GM04503 (cell line): ENCODE measurements around the gene CHD2.

Experiments
- DNase-seq: peaks from one replicate; pipeline ENCODE4 v3.0.0-alpha.2; 2012; ENCODE audit warnings: low read depth

The CHD2 gene

DNA sequence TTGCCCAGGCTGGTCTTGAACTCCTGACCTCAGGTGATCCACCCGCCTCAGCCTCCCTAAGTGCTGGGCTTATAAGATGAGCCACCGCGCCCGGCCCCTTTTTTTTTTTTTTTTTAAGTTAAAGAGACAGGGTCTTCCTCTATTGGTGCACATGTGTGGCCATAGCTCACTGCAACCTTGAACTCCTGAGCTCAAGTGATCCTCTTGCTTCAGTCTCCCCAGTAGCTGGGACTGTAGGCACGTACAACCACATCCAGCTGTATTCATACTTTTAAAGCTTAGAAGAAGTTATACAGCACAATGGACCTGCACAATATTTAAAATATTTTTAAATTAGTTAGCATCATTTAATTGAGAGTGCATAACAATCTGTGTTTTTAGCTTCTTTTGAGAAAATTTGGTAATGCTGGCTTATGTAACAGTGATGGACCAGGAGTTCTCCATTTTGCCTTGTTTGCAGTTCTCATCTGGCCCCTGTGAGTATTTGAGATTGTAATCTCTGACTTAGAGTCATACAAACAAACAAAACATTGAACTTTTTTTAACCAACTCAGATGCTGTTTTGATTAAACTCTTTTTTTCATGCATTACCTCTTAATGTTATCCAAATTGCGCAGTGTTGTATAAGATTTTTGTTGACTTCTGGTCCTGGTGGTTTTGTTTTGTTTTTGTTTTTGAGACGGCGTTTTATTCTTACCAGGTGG is 33.0 kb downstream of the CHD2 start:
- no peak for DNase-seq

- no peak for DNase-seq
Observed at GRCh38 chr15:92933831-92934230, 33.7 kb downstream of the CHD2 start.

GRCh38 chr15:92934716-92935115 is 34.6 kb downstream of the CHD2 start:
- no peak for DNase-seq

DNA sequence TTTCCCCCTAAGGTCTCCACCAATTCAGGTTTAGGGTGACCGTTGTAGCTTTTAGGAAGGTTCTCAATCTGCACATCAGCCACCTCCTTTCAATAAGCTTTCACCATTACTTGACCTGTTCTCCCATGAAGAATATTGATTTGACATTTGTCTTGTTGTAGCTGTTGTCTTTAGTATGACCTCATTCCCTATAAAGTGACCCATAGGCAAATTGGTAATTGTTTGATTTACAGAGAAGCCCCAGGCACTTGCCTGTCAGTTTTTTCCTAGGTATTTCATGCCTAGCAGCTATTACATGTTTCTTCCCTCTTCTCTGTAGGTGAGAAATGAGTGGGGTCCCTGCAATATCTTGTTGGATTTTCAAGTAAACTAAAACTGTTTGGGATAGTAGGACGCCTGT is 36.0 kb downstream of the CHD2 start:
- no peak for DNase-seq

DNA sequence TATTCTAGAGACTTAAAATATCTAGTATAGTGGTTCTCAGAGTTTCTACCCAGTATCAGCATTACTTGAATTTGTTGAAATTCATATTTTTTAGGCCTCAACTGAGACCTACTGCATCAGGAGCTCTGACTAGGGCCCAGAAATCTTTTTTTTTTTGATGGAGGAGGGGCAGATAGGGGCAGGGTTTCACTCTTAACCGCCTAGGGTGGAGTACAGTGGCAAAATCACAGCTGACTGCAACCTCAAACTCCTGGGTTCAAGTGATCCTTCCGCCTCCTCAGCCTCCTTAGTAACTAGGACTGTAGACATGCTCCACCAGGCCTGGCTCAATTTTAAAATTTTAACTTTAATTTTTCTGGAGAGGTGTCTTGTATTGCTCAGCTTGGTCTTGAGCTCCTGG is 36.6 kb downstream of the CHD2 start:
- DNase-seq = no peak

DNA sequence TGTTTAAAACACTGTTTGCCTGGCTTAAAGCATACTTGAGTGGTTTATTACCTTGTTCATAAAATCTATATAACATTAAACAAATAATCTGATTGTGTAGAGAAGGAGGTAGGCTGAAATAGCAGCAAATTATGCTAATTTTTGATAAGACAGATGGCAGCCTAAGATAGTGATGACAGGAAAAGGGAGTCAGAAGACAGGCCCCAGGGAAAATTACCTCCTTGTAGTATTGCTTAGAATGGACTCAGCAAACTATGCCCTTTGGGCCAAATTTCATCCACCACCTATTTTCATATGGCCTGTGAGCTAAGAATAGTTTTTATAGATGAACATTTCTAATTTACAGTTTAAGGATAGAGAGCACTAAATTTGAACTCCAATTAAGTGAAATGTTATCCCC is 37.8 kb downstream of the CHD2 start:
- DNase-seq = no peak

GRCh38 chr15:92938387-92938786 is 38.3 kb downstream of the CHD2 start:
- no peak for DNase-seq

- DNase-seq = no peak
Observed at GRCh38 chr15:92941668-92942067, 41.5 kb downstream of the CHD2 start.

DNA sequence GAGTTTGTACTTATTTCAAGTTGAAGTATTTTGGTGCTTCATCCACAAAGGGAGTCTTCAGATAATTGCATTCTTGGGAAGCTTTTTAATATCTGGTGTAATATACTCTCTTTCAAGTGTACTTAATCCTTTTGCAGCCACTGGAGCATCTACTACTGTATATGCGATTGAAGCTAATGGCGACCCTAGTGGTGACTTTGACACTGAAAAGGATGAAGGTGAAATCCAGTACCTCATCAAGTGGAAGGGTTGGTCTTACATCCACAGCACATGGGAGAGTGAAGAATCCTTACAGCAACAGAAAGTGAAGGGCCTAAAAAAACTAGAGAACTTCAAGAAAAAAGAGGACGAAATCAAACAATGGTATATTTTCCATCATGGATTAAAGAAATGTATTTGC is 42.6 kb downstream of the CHD2 start:
- no peak for DNase-seq

DNA sequence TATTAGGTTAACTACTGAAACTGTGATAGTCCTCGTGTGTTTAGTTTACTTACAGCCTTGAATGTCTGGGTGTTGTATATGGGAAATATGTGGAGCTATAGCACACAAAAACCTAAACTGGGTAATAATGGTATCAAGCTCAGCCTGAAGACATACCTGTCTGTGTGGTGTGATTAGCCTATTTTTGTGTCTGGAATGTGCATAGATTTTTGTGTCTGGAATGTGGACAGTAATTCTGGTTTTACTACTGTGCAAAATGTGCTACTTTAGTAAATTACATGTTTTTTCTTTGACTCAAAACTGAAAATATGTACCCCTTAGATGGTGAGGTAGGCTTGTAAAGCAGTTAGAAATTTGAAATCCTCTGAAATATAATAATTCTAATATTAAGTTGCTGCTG is 43.5 kb downstream of the CHD2 start:
- no peak for DNase-seq

DNA sequence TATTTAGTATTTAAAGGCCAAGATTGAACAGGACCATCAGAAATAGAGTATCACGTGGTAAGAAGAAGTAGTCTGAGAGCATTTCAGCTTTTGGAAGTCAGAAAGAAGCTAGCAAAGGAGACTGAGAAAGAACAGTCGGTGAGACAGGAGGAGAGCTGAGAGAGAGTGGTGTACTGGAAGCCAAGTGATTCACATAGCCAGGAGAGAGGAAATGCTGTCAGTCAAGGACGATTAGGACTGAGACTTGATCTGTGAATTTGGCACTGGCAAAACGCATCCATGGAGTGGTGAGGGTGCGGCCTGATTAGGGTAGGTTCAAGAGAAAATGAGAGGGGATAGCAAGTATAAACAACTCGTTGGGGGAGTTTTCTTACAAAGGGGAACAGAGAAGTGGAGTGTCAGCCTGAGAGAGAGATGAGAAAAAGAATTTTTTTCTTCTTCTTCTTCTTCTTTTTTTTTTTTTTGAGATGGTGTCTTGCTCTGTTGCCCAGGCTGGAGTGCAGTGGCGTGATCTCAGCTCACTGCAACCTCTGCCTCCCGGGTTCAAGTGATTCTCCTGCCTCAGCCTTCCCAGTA is 44.9 kb downstream of the CHD2 start:
- DNase-seq = no peak

GRCh38 chr15:92947071-92947730 is 47.1 kb downstream of the CHD2 start:
- DNase-seq = no peak

DNA sequence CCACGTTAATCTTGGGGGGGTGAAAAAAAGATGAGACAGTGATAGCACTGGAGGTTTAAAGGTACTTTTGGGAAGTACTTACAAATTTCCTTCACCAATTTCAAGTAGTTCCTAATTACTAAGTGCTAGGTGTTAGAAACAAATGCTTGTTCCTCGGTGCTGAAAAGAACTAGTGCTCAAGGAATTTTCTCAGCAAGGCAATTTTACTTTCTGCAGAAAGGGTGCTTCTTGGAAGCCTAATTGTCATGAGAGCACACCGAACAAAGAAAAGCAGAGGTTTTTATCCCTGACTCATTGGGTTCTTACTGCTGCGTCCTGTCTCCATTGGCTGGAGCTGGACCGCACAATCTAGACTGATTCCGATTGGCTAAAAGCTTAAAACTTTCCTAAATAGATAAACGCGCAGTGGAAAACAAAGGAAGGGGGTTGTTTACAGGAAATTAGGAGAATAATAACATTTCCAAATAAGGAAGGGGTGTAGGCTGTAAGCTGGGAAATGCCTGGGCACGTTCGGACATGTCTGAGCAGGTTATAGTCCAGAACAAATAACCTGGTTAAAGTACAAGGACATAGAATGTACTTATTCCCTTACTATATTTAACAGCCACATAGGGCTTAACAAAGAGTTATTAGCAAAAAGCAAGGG is 49.6 kb downstream of the CHD2 start:
- DNase-seq = no peak

- DNase-seq = no peak
Observed at GRCh38 chr15:92951800-92952457, 51.8 kb downstream of the CHD2 start.

DNA sequence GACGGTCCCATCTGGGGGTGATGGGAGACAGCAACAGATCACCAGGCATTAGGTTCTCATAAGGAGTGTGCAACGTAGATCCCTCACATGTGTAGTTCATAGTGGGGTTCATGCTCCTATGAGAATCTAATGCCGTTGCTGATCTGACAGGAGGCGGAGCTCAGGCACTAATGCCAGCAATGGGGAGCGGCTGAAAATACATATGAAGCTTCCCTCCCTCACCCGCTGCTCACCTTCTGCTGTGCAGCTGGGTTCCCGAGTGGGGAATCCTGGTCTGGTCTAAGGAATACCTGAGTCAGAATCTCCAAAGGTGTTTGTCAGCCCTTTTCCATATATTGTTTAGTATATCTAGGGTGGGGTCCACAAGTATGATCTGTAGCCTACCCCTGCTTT is 52.3 kb downstream of the CHD2 start:
- DNase-seq = no peak

DNA sequence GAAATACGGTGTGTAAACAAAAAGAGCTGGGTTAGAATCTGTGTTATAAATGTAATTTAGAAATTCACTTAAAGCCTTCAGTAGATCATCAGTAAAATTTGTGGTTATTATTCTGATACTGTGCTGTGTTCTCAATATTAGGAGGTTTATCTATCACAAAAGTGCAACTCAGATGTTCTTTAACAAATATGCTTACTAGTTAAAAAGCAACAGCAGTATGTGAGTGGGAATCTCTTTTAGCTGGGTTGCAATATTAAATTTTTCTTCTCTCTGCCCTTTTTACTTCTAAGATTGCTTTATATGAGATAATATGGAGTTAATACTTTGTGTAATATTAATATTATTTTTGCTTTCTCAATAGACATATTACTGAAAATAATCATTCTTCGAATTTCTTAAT is 53.4 kb downstream of the CHD2 start:
- no peak for DNase-seq

- no peak for DNase-seq
Observed at GRCh38 chr15:92954002-92954401, 53.9 kb downstream of the CHD2 start.

GRCh38 chr15:92954578-92954977 is 54.5 kb downstream of the CHD2 start:
- DNase-seq = no peak

DNA sequence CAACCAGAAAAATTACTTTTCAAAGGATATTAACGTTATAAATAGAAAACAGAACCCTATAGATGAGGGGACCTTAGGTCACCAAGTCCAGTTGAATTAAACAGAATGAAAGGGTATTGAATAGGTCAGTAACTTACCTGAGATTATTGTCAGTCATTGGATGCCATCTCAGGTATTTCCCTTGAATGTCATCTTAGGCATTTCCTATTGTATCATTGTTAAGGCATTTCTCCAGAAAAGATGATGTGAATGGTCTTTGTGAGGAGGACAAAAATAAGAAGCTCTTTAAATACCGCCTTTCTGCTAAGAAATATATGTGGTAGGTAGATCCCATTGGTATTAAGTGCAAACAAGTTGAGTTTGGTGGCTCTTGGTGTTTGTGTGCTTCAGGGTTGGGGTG is 55.6 kb downstream of the CHD2 start:
- DNase-seq = no peak

DNA sequence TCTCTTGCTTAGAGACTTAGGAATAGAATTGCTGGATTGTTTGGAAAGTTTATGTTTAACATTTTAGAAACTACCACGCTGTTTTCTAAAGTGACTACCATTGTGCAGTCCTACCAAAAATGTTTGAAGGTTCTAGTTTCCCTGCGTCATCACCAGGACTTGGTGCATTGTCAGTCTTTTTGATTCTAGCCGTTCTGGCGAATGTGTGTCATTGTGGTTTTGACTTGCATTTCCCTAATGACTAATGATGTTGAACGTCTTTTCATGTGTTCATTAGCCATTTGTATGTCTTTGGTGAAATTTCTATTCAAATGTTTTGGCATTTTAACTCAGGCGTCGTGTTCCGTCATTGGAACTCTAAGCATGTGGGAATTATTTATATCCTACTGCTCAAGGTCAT is 58.0 kb downstream of the CHD2 start:
- no peak for DNase-seq

DNA sequence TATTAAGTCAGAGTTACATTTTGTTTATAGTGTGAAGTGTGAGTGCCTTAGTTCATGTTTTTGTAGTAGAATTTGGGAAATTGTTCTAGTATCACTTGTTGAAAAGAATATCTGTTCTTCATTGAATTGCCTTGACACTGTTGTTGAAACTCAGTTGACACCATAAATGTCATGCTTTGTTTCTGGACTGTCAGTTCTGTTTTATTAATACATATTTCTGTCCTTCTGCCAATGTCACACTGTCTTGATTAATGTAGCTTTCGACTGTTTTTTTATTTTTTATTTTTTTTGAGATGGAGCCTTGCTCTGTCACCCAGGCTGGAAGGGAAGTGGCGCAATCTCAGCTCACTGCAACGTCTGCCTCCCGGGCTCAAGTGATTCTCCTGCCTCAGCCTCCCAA is 59.1 kb downstream of the CHD2 start:
- no peak for DNase-seq

- no peak for DNase-seq
Observed at GRCh38 chr15:92960996-92961681, 61.0 kb downstream of the CHD2 start.
